NCI-H345 (cell line): ENCODE data around the gene GALNT2.

Source experiments
- DNase-seq: peaks from one replicate; lab custom pipeline; 2025; lab: John Stamatoyannopoulos, UW

Gene GALNT2

GRCh38 chr1:230091473-230092231 is 24.6 kb downstream of the GALNT2 start:
- DNase-seq = no peak

- no peak for DNase-seq
These were observed 27.7 kb downstream of the GALNT2 start for GRCh38 chr1:230094746-230095145.

GRCh38 chr1:230095938-230096337 is 28.9 kb downstream of the GALNT2 start:
- no peak for DNase-seq

GRCh38 chr1:230097370-230097769 is 30.3 kb downstream of the GALNT2 start:
- no peak for DNase-seq

GRCh38 chr1:230098723-230099122 is 31.7 kb downstream of the GALNT2 start:
- DNase-seq = no peak

GRCh38 chr1:230099465-230099864 is 32.4 kb downstream of the GALNT2 start:
- no peak for DNase-seq

- no peak for DNase-seq
These were observed 33.9 kb downstream of the GALNT2 start for GRCh38 chr1:230100932-230101331.

- DNase-seq = no peak
These were observed 34.5 kb downstream of the GALNT2 start for GRCh38 chr1:230101556-230101955.

- no peak for DNase-seq
These were observed 35.0 kb downstream of the GALNT2 start for GRCh38 chr1:230102046-230102445.

- no peak for DNase-seq
These were observed 35.4 kb downstream of the GALNT2 start for GRCh38 chr1:230102472-230102871.

- DNase-seq = no peak
These were observed 36.5 kb downstream of the GALNT2 start for GRCh38 chr1:230103306-230104173.

- DNase-seq = peak; percentile 97
These were observed 37.6 kb downstream of the GALNT2 start for GRCh38 chr1:230104395-230105244.

GRCh38 chr1:230105245-230105753 is 38.3 kb downstream of the GALNT2 start:
- DNase-seq = peak; percentile 52

- DNase-seq = no peak
These were observed 39.0 kb downstream of the GALNT2 start for GRCh38 chr1:230105754-230106625.

GRCh38 chr1:230107941-230108340 is 40.9 kb downstream of the GALNT2 start:
- peak; percentile 26 for DNase-seq

GRCh38 chr1:230108580-230108979 is 41.5 kb downstream of the GALNT2 start:
- DNase-seq = peak; percentile 64

GRCh38 chr1:230109066-230109465 is 42.0 kb downstream of the GALNT2 start:
- no peak for DNase-seq

GRCh38 chr1:230109895-230110667 is 43.0 kb downstream of the GALNT2 start:
- no peak for DNase-seq

- no peak for DNase-seq
These were observed 43.9 kb downstream of the GALNT2 start for GRCh38 chr1:230110971-230111370.

GRCh38 chr1:230112131-230112701 is 45.2 kb downstream of the GALNT2 start:
- DNase-seq = no peak
